HG03469 (cell line): ENCODE measurements around the gene LRRC2.
A peak's percentile ranks its signal among the peaks of the same experiment; 100 is the strongest.
"Not testable (repeated sequence)": the region's sequence is repeated elsewhere in the genome, so short reads cannot be mapped to it uniquely, and the experiment has no call there.

Experiments used
- ATAC-seq: cut with Tn5 transposase; IDR thresholded peaks from one replicate; pipeline ENCODE4 v1.9.1; 2021; ENCODE audit warnings: mild to moderate bottlenecking, moderate library complexity, moderate number of reproducible peaks; ENCODE audit not compliant: unreplicated experiment

The LRRC2 gene

DNA sequence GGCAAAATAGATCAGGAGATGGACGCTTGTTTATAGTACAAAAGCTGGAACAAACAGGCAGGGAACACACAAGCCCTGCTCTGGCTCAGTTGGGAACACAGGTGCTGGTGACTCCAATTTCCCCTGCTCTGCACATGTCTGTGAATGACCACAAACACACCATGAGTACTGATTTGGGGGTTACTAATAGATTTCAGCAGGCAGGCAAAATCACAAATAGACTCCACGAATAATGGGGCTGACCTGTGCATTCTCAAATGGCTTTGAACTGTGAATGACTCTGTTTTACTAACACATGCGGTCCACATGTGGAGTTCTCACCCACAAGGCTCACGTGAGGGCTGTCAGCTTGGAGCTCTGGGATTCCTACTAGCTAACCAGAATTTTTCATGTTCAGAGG is 64.4 kb downstream of the LRRC2 start:
- no peak for ATAC-seq

DNA sequence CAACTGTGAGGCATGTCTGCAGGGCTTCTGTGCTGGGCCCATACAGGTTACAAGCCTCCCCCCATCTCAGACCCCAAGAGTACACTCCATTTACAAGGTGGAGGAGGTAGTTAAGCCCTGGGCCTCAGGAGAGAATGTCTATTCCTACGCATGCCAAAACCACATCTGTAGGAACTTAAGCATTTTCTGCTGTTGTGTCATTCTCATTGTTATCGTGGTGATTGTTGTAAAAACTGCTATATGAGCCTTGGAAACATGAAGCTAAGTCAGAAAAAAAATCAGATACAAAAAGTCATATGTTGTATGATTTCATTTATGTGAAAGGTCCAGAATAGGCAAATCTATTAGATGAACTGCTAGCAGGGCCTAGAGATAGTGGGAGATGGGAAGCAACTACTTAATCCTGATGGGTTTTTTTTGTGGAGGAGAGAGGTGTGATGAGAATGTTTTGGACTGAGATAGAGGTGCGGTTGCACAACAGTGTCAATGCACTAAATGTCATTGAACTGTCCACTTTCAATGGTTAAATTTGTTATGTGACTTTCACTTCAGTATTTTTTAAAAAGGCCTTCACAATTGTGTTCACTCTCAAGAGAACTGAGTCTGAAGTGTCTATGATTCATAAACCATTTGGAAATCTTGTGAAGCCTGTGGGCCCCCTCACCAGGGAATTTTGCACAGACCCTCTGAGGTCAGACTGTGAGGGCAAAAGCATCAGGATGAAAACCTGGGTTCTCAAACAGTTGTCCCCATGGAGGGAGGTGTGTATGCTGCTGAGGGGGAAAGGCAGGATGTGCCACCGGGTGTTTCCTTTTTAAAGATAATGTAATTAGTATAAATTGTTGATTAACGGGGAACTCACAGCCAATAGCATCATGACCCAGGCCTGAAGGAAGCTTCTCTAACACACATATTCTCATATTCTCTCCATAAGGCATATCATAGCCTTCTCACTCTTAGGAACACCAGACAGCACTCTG is 65.2 kb downstream of the LRRC2 start:
- no peak for ATAC-seq

DNA sequence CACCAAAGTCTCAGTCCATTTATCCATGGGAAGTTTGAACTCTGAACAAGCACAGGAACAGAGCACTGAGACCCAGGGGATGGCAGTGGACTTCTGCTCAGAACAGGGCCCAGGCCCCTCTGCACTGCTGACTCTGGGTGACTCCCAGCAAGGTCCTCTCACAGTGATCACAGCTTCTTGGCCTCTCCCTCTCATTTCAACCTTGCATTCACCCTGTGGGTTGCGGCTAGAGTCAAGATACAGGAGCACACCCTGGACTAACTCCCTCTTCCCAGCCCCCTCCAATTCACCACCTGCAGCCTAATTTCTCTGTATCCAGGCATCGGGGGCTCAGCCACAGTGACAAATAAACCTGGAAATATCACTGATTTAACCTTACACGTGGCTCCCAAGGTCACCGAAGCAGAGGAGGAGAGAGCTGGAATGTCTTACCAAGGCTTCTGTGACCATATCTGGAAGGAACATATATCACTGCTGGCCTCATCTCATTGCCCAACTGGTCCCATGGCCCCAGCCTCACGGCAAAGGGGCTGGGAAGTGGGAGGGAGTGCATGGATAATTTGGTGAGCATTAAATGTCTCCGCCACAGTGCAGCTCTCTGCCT is 67.1 kb downstream of the LRRC2 start:
- ATAC-seq = no peak

DNA sequence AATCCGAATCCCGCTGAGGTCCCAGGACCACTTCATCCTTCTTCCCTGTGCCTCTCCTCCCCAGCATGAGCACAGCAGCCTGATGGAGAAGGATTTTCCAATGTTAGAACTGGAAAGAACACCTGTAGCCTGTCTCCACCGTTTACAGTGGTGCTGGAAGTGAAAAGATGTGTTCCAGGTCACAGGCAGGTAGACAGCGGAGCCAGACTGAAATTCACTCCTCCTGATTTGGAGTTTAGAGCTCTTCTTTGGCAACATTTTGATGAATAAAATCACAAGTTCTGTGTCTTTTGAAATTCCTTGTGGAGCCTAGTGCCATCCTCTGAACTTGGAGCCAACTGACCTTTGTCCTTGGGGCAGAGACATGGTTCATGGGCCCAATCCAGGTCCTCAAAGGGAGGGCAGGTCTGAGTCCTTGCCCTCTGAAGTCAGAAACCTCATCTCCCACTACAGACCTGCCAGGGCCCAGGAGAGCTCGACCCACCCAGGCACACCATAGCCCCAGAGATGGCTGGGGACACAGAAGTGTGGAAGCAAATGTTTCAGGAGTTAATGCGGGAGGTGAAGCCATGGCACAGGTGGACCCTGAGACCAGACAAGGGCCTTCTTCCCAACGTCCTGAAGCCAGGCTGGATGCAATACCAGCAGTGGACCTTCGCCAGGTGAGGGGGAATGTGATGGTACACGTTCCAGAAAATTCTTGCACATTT is 68.4 kb downstream of the LRRC2 start, which contains the start of gene RTP3:
Gene RTP3 (plus strand): TSS at position 421 of the 710 bp plus-strand sequence. CDS start 87 bp downstream, at position 508.
- no peak for ATAC-seq

DNA sequence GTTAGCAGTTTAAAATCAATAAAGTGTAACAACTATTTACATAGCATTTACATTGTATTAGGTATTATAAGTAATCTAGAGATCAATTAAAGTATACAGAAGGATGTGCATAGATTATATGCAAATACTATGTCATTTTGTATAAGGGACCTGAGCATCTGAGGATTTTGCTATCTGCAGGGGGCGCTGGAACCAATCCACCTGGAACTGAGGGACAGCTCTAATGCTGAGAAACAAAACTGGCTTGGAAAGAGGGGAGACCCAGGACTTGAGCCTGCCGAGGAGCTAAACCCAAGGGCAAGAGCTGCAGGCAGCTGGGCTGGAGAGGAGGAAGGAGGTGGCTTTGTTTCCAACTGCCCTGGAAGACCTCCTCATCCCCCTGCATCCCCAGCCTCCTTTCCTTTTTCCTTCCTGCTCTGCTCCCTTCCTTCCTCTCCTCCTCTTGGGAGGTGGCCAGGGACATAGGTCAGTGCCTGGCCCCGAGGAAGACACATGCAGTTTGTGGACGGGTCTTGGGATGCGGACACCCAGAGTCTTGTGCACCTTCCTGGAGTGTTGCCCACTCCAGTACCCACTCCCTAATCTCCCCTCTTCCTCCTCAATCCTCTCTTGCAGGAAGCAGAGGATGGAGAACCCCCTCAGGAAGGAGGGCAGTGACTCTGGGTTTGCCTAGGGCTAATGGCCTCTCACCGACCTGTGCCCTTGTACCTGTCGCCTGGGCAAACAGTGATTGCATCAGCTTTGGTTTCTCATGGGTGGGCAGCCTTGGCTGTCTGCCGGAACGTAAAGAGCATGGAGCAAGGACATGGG is 69.2 kb downstream of the LRRC2 start:
- no peak for ATAC-seq

DNA sequence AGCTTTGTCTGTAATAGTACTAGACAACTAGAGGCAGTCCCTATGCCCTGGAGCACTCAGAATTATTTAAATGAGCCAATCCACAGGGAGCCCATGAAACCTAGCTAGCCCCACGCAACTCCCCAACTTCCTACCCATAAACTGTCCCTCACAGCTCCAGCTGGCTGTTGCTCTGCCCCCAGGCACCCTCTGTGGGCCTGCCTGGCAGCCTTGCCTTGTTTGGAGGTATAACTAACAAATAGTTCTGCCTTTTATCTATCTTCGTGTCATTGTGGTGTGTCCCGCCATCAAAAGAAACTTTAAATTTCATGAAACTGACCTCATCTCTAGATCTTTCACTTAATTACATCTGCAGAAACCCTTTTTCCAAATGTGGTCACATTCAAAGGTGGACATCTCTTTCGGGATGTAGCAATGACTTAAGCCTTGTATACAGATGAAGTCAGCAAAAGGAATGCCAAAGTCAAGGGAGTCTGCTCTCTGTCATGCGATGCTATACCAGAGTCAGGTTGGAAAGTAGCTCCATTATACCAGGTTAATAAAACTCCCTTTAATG is 70.1 kb downstream of the LRRC2 start:
- ATAC-seq = no peak

DNA sequence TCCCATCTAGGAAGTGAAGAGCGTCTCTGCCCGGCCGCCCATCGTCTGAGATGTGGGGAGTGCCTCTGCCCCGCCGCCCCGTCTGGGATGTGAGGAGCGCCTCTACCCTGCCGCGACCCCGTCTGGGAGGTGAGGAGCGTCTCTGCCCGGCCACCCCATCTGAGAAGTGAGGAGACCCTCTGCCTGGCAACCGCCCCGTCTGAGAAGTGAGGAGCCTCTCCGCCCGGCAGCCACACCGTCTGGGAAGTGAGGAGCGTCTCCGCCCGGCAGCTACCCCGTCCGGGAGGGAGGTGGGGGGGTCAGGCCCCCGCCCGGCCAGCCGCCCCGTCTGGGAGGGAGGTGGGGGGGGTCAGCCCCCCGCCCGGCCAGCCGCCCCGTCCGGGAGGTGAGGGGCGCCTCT is 71.6 kb downstream of the LRRC2 start:
- not testable (repeated sequence) for ATAC-seq

DNA sequence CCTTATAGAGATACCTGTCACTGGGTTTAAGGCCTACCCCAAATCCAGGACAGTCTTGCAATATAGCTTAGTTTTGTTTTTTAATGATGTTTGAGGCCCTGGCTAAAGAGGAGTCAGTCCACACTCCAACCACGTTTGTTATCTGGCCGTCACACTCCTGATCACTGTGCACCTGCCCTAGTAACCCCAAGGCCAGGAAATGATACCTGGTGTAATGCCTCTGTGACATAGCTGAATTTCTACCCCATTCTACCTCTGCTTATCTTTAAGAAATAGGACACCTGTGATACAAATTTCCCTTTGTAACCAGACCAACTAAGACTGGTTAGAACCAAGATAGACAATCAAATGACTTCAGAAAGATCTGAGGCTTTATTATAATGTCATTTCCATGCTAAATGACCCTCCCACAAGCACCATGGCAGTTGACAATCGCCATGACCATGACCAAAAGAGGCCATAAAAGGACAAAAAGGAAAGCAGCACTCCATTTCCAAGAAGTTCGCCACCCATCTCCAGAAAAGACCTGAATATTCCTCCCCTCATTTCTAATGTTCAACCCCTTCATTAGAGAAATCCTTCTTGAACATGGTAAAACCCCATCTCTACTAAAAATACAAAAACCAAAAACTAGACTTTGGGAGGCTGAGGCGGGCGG is 73.1 kb downstream of the LRRC2 start:
- no peak for ATAC-seq

DNA sequence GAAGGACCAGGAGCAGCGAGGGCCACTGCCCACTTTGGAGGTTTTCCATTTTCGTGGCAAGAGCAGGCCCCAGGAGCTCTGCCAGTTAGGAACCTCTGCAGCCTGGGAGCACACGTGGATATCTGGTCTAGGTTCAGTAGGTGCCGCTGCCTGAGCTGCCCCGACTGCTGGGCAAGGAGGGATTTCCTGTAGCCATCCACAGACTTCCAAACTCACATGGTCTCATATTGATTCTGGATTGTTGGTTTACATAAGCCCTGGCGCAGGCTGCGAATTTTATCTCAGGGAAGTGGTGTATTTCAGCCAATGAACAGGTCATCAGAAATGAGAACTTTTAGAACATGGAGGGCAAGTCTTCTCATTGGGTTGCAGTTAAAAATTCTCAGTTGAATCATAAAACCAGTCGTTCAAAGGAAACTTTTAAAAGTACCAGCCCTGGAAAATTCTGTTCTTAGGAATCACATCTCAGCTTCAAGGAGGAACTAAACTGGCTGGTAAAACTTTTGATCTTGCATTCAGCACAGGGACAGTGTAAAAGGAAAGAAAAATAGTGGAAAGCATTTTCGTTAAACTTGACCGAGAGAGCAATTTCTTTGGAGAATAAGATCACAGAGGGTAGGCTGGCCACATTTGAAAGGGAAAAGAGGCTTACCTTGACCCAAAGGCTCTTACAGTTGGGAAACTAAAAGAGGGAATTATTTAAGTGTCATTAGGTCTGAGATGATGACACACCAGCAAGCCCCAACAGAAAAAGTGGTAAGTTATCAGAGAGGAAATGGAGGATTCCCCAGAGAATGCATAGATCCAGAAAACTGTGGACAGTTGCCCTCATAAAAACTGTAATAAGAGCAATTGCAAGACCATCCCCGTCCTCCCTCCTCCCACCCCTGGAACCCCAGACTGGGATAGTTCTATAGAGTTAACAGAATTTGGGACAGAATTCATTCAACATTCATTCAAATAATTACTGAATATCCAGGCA is 74.7 kb downstream of the LRRC2 start:
- no peak for ATAC-seq

DNA sequence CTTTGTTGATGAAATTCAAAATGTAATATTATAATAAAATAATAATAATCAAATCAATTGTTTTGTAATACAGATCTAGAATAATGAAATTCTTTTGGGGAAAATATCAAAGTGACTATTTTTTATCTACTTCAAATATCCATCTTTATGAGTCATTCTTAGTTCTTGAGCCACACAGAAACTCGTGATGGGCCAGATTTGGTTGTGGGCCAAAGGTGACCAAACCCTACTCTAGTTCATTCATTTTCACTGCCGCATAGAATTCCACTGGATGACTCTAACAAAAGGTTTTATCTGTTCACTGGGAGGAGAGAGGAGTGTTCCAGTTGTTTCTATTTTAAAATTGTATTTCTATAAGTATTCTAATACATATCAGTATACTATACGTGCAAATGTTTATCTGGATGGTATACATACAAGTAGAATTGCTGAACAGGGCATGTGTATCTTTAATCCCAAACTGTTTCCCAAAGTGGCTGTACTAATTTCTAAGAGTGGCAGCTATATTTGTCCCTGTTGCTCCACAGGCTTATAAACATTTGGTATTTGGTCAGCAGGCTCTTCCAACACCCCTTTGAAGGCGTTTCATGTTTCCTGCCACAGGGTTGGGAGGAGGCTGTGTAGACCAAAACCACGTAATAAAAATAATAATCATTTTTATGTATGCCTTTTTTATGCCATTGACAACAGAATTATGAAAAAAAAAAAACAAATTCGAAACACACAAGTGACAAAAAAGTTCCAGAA is 75.6 kb downstream of the LRRC2 start:
- no peak for ATAC-seq

DNA sequence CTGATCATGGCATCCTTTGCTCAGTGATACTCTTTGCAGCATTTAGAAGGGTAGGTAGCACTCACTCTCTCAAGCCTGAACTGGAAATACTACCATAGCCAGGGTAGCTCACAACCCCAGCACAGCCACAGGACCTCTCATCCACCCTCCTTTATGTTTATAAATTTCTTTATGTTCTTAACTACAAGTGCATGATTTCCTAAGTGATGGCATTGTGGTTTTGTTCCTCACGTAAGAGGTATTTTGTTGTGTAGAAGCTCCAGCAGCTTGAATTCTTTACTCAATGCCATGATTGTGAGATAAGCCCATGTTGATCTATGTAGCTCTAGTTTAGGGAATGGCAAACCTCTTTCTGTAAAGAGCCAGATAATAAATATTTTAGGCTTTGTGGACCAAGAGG is 76.2 kb downstream of the LRRC2 start:
- no peak for ATAC-seq

DNA sequence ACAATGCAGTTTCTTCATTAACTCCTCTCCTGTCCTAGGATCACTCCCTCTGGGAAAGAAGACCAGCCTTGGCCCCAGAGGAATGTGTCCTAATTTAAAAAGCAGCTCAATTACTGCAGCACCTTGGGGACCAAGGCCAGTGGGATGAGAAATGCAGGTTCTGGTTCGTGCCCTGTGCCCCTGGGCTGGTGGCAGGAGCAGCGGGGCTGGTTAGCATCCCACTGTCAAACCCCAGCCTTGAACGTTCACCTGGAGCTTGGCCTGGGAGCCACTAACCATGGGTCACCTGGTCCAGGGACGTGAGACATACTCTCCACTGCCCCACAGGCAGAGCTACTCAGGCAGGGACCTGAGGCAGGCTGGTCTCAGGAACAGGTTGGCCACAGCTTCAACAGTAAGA is 76.7 kb downstream of the LRRC2 start:
- no peak for ATAC-seq

DNA sequence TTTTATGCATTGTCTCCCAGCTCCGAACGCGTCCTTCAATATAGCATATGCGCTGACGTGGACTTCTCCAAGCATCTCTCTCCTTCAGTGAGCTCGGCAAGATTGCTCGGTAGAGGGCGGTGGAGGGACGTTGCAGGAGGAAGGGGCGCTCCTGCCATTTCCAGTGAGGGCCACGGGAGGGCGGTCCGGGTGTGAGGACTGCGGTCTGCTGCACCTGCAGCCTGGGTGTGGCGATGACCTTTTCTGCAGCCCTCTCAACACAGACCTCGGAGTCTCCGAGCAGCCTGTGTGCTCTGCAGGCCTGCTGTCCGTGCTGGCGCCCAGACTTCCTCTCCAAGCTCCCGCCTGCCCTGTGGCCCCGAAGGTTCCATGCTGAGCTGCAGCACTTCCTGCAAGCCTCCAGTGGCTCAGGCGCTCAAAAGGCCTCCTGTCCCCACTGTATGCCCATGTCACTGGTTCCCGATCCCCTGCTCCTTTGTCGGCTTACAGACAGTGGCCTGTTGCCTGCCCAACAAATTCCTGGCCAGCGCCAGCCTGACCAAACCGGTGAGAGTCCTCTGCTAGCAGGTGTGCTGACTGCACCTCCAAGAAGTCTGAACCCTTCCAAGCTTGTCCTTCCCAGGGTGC is 77.3 kb downstream of the LRRC2 start:
- ATAC-seq = peak; percentile 58

DNA sequence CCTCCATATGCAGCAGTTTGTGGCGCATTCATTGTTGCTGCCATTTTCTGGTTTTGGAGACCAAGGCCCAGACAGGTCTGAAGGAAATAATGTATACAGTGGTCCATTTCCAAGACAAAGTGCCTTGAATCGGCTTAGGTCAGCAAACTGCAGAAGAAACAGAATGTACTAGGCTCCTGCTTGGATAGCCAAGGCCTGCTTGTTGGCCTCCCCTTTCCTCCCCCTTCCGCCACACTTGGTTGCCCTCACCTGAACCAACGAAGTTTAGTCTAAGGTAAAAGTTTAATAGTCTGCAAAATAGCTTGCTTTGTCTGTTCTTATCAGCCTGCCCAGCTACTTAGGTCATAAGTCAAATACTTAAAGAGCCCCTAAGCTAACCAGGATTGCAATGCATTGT is 80.3 kb downstream of the LRRC2 start:
- ATAC-seq = no peak

DNA sequence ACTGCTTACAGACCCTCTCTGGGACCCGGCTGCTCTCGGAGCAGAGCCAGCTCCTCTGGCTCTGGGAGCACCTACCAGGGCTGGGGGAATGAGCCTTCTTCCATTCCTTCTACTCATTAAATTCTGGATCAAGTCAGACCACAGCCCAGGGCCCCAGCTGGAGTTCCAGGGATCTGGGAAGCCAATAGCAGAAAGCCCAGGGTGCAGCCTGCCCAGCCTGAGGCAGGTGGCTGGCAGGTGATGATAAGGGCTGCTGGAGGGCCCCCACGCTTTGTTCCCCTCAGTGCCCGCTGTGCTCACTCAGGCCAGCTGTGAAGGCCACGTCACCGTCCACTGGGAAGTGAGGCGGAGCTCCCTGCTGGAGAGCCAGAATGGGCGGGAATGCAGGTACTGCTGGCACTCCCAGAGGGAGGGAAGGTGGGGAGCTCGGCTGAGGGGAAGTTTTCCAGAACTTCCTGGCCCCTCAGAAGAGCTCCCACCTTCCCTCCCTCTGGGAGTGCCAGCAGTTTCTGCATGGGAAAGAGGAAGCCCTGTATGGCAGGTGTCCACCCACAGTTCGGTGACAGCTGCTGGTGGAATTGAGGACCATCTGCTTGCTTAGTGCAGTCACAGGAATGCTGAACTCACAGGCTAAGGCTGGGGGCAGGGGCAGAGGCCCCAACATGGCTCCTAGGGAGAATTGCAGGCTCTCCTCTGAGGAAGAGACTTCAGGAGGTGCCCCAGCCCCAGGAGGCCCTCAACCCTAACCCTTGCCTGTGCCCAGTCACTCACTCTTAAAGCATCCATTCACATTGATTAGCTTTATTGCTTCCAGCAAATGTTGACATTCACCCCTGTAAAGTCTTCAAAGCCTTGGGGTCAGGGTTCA is 81.0 kb downstream of the LRRC2 start:
- ATAC-seq = no peak

DNA sequence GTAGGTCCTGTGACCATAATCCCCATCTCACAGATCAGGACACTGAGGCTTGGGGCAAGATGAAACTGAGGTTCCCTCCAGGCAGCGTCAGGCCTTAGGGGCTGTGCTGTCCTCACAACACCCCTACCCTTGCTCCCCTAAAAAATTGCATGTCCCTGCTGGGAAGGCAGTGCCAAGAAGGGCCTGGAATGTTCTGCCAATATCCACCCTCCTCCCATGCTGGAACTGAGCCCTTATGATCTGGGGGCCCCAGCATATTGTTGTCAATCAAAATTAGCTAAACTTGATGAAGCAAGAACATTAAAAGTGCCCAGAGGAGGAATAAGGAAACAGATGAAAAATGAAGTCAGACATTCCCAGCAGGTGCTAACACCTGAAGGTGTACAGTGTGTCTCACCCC is 81.7 kb downstream of the LRRC2 start:
- ATAC-seq = no peak

DNA sequence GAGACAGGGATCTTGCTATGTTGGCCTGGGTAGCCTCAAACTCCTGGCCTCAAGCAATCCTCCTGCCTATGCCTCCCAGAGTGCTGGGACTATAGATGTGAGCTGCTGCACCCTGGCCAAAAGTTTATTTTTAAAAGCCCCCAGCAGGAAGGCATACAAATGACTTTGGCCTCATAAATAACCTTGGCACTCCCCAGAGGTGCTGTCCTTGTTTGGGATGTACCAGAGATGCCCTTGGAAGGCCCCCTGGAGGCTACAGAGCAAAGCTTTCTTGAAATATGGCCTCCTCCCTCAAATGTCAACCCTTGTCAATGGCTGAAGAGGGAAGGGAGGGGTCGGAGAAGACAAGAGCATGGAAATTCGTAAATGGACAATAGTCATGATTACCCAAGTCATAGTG is 82.3 kb downstream of the LRRC2 start:
- no peak for ATAC-seq
